Mucosa of descending colon (tissue), 3 donors: ENCODE results near the gene TRMT2A. TPM values are rescaled to one million over a fixed set of nuclear protein-coding genes. Genes with fewer than 3 reads are reported as not detected.

Source experiments
- ATAC-seq: fragments of 200-7000 bp; cut with Tn5 transposase; one replicate; pipeline ENCODE4 v1.9.1; 2020; ENCODE audit warnings: mild to moderate bottlenecking, moderate library complexity
- DNase-seq, 3 donors: peaks; one replicate each; pipeline ENCODE4 v3.0.0-alpha.2; 2020
- H3K36me3 ChIP-seq: fragments of 200-600 bp; one replicate; pipeline ENCODE4 v1.8.0; 2021; ENCODE audit warnings: low read depth, mild to moderate bottlenecking
- H3K4me1 ChIP-seq: fragments of 200-600 bp; one replicate; pipeline ENCODE4 v1.8.0; 2021; ENCODE audit warnings: low read depth, mild to moderate bottlenecking
- H3K4me3 ChIP-seq: fragments of 200-600 bp; one replicate; pipeline ENCODE4 v1.8.0; 2021; ENCODE audit warnings: mild to moderate bottlenecking
- H3K9me3 ChIP-seq: fragments of 200-600 bp; one replicate; pipeline ENCODE4 v1.8.0; 2021; ENCODE audit warnings: mild to moderate bottlenecking
- CTCF ChIP-seq: fragments of 200-600 bp; IDR thresholded peaks from one replicate; pipeline ENCODE4 v1.8.0; 2022; ENCODE audit warnings: antibody characterized with exemption, mild to moderate bottlenecking
- intact Hi-C, 2 donors: fragments of 100-400 bp; cut with DNase I in 1 of 2; cut with micrococcal nuclease in 1 of 2; formaldehyde crosslinking; loops; one replicate each; pipeline versions ENCODE4 v1.11.0 to v1.11.1; 2022; cut with DNase I, micrococcal nuclease
- total RNA-seq, 3 donors: library from RNA; stranded (reverse); fragmentation: NEBNext Ultra II Directional in 2 of 3; extraction: Animal tissue kit (Norgen Biotek cat#: 25700) in 2 of 3; gene quantifications; one replicate each; pipeline versions ENCODE4 v1.2.1 to v1.2.4, GENCODE V29; 2021 to 2023
- donor health status: DM: no; HTN: no; CAD: no; lungs with moderate emphysema.
- donor health status: DM: no; HTN: no; CAD: no.
- donor health status: DM: no; HTN: yes; CAD: no.

TRMT2A gene
- total RNA-seq, 3 donors from 2014 or later: 34.4 to 50.0 (median 37.6) TPM

DNA sequence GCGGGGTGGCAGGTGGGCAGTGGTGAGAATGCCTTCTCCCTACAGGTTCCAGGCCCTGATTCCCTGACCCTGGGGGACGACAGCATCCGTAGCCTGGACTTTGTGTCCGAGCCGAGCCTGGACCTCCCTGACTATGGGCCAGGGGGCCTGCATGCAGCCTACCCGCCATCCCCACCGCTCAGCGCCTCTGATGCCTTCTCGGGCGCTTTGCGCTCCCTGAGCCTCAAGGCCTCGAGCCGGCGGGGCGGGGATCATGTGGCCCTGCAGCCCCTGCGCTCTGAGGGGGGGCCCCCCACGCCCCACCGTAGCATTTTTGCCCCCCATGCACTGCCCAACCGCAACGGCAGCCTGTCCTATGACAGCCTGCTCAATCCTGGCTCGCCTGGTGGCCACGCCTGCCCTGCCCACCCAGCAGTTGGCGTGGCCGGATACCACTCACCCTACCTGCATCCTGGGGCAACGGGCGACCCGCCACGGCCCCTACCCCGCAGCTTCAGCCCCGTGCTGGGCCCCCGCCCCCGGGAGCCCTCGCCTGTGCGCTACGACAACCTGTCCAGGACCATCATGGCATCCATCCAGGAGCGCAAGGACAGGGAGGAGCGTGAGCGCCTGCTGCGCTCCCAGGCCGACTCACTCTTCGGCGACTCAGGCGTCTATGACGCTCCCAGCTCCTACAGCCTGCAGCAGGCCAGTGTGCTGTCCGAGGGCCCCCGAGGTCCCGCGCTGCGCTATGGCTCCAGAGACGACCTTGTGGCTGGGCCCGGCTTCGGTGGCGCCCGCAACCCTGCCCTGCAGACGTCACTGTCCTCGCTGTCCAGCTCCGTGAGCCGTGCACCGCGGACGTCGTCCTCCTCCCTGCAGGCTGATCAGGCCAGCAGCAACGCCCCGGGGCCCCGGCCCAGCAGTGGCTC, 25.9 kb upstream of the TRMT2A start:
- Histone ChIP-seq H3K4me1 (no peaks in the 10 kb centered on the region), H3K9me3 (no peaks in the 10 kb centered on the region), H3K4me3 (no peak overlapping the region), H3K36me3 (no peaks in the 10 kb centered on the region)
- ATAC-seq (no peak), DNase-seq (no peak)
- intact Hi-C loops: no loop called here
- no peak for TF ChIP-seq CTCF

DNA sequence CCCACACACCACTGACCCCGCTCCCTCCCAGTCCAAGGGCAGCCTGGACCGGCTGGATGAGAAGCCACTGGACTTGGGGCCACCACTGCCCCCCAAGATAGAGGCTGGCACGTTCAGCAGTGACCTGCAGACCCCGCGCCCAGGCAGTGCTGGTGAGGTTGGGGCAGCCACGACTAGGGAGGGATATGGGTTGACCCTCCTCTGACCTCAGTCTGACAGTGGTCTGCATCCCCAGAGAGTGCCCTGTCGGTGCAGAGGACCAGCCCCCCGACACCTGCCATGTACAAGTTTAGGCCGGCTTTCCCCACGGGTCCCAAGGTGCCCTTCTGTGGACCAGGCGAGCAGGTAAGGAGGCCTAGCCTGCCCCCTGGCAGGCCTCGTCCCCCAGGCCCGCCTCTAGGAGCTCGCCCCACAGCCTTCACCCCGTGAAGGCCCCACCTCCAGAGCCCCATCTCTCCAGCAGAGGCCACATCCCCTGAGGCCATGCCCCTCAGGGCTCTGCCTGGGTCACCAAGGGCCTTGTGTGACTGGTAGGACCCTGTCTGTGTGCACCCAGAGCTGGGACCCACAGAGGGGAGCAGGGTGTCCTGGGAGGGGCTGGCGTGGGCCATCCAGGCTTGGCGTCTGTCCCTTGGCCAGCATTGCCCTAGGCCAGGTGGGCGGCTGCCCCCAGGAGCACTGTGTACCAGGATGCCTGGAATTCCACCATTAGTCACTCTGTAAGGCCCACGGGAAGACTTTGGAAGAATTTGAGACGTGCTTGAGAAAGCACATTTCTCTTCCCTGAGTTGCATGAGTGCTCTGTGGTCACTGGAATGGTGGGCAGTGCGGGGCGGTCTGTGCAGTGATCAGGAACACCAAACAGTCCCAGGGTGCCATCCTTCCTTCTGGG, 24.4 kb upstream of the TRMT2A start:
- Histone ChIP-seq H3K4me1 (peaks cover 3% of the 10 kb centered on the region), H3K4me3 (no peak overlapping the region), H3K9me3 (no peaks in the 10 kb centered on the region), H3K36me3 (no peaks in the 10 kb centered on the region)
- no peak for ATAC-seq
- intact Hi-C loops: no loop called here
- TF ChIP-seq CTCF: no peak
- DNase-seq: no peak

GRCh38 chr22:20140521-20140964, 23.5 kb upstream of the TRMT2A start:
- H3K4me3 ChIP-seq: no peak overlapping the region
- DNase-seq: no peak
- ATAC-seq: no peak
- peaks cover 3% of the 10 kb centered on the region for H3K4me1 ChIP-seq
- intact Hi-C loops: no loop called here
- H3K9me3 ChIP-seq: no peaks in the 10 kb centered on the region
- no peaks in the 10 kb centered on the region for H3K36me3 ChIP-seq
- TF ChIP-seq CTCF: no peak

- TF ChIP-seq CTCF: no peak
- intact Hi-C loops: no loop called here
- ATAC-seq: no peak
Measured at GRCh38 chr22:20140107-20140445, 23.1 kb upstream of the TRMT2A start.

GRCh38 chr22:20139391-20140106, 22.5 kb upstream of the TRMT2A start:
- no peaks in the 10 kb centered on the region for H3K9me3 ChIP-seq
- peaks cover 3% of the 10 kb centered on the region for H3K4me1 ChIP-seq
- H3K36me3 ChIP-seq: no peaks in the 10 kb centered on the region
- TF ChIP-seq CTCF: no peak
- H3K4me3 ChIP-seq: no peak overlapping the region
- ATAC-seq: no peak
- intact Hi-C loops: no loop called here
- DNase-seq: no peak

More at GRCh38 chr22:20140107-20140445, 23.1 kb upstream of the TRMT2A start:
- Histone ChIP-seq H3K4me1 (peaks cover 3% of the 10 kb centered on the region), H3K36me3 (no peaks in the 10 kb centered on the region), H3K9me3 (no peaks in the 10 kb centered on the region), H3K4me3 (no peak overlapping the region)
- no peak for DNase-seq
